NT2/D1 (cell line): ENCODE measurements around the gene MALL.

Experiments
- SUZ12 ChIP-seq: IDR thresholded peaks from 2 replicates; pipeline ENCODE4 v1.6.1; 2011; ENCODE audit not compliant: insufficient read length, insufficient read depth; ENCODE audit errors: extremely low read depth
- YY1 ChIP-seq: IDR thresholded peaks from 2 replicates; pipeline ENCODE4 v1.6.1; 2011; ENCODE audit not compliant: insufficient read length, insufficient read depth
- ZNF274 ChIP-seq: IDR thresholded peaks from 2 replicates; pipeline ENCODE4 v1.6.1; 2011; ENCODE audit warnings: mild to moderate bottlenecking, low read depth, low read length

DNA sequence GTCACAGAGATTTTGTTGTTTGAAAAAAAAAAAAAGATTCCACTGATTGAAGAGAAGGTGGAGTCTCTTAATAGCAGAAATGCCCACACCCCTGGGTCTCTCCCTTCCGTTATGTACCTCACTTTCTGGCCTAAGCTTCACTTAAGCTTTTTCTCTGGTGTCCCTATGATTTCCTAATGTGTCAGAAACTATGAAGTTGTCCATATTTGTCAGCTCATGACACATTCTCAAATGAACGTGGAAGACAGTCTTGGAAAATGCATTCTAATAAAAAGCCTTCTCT, 5.4 kb upstream of the MALL start:
- TF ChIP-seq SUZ12: no peak
- no peak for TF ChIP-seq YY1
- no peak for TF ChIP-seq ZNF274
